Brain microvascular endothelial cell (primary cell): ENCODE results near the gene BDP1.
"Not testable (repeated sequence)": the region's sequence is repeated elsewhere in the genome, so short reads cannot be mapped to it uniquely, and the experiment has no call there.

Experiments used
- DNase-seq: peaks from one replicate; pipeline ENCODE4 v3.0.0-alpha.2; 2020
- H3K27ac ChIP-seq: fragments of 250-450 bp; sonication (Bioruptor Pico); 2 replicates; pipeline ENCODE4 v1.5.1; 2020; ENCODE audit warnings: mild to moderate bottlenecking, moderate library complexity
- H3K27me3 ChIP-seq: fragments of 250-450 bp; sonication (Bioruptor Pico); replicated peaks from 2 replicates; pipeline ENCODE4 v1.5.1; 2020; ENCODE audit warnings: mild to moderate bottlenecking
- H3K36me3 ChIP-seq: fragments of 250-450 bp; sonication (Bioruptor Pico); replicated peaks from 2 replicates; pipeline ENCODE4 v1.5.1; 2020; ENCODE audit warnings: mild to moderate bottlenecking
- H3K4me3 ChIP-seq: 2 replicates; pipeline ENCODE4 v1.5.1; 2011; ENCODE audit warnings: low read depth, mild to moderate bottlenecking, control low read depth, low read length, moderate library complexity
- CTCF ChIP-seq: IDR thresholded peaks from 2 replicates; pipeline ENCODE4 v1.5.1; 2011; ENCODE audit warnings: low read depth, mild to moderate bottlenecking, moderate library complexity, low read length, control low read depth, inconsistent platforms; ENCODE audit errors: missing control alignments
- in situ Hi-C: cut with HindIII; loops from 2 replicates; pipeline ENCODE4 v1.10.0; 2017; ENCODE audit warnings: low sequenced_read_pairs, low pct_ligation_motif_present

Gene BDP1

GRCh38 chr5:71455427-71456361 lies at the start of gene BDP1:
BDP1 (plus strand) TSS chr5:71455651; CDS start chr5:71455878, 227 bp downstream.
- no peaks in the 10 kb centered on the region for H3K27me3 ChIP-seq
- H3K36me3 ChIP-seq: peaks cover 15% of the 10 kb centered on the region
- in situ Hi-C loops: no loop called here
- TF ChIP-seq CTCF: peak; percentile 52
- DNase-seq: peak; percentile 96
- peak within 1 kb of the TSS; percentile 89 for H3K27ac ChIP-seq
- peak within 1 kb of the TSS; percentile 95 for H3K4me3 ChIP-seq

GRCh38 chr5:71410088-71410487 lies 45.4 kb upstream of the BDP1 start:
- H3K4me3 ChIP-seq, H3K27me3 ChIP-seq, H3K36me3 ChIP-seq, H3K27ac ChIP-seq, DNase-seq, in situ Hi-C loops: not testable (repeated sequence)

- H3K36me3 ChIP-seq, H3K4me3 ChIP-seq, in situ Hi-C loops, H3K27me3 ChIP-seq, DNase-seq, H3K27ac ChIP-seq: not testable (repeated sequence)
These were observed 39.8 kb upstream of the BDP1 start for GRCh38 chr5:71415626-71416025.

- H3K27me3 ChIP-seq, H3K36me3 ChIP-seq, H3K27ac ChIP-seq, H3K4me3 ChIP-seq, in situ Hi-C loops, DNase-seq: not testable (repeated sequence)
These were observed 37.4 kb upstream of the BDP1 start for GRCh38 chr5:71418026-71418425.

GRCh38 chr5:71421278-71421677 lies 34.2 kb upstream of the BDP1 start:
- H3K4me3 ChIP-seq, H3K36me3 ChIP-seq, DNase-seq, H3K27ac ChIP-seq, in situ Hi-C loops, H3K27me3 ChIP-seq: not testable (repeated sequence)

- H3K4me3 ChIP-seq, in situ Hi-C loops, H3K36me3 ChIP-seq, H3K27me3 ChIP-seq, H3K27ac ChIP-seq, DNase-seq: not testable (repeated sequence)
These were observed 31.6 kb upstream of the BDP1 start for GRCh38 chr5:71423896-71424295.

- in situ Hi-C loops, H3K4me3 ChIP-seq, H3K27me3 ChIP-seq, DNase-seq, H3K36me3 ChIP-seq, H3K27ac ChIP-seq: not testable (repeated sequence)
These were observed 28.6 kb upstream of the BDP1 start for GRCh38 chr5:71426686-71427474.

- in situ Hi-C loops, H3K36me3 ChIP-seq, H3K27me3 ChIP-seq, H3K27ac ChIP-seq, H3K4me3 ChIP-seq, DNase-seq: not testable (repeated sequence)
These were observed 23.0 kb upstream of the BDP1 start for GRCh38 chr5:71432410-71432809.

GRCh38 chr5:71434825-71435224 lies 20.6 kb upstream of the BDP1 start:
- H3K27me3 ChIP-seq, H3K27ac ChIP-seq, in situ Hi-C loops, DNase-seq, H3K36me3 ChIP-seq, H3K4me3 ChIP-seq: not testable (repeated sequence)

- H3K36me3 ChIP-seq, DNase-seq, H3K27ac ChIP-seq, in situ Hi-C loops, H3K4me3 ChIP-seq, H3K27me3 ChIP-seq: not testable (repeated sequence)
These were observed 13.9 kb upstream of the BDP1 start for GRCh38 chr5:71441564-71441963.

GRCh38 chr5:71443891-71444290 lies 11.6 kb upstream of the BDP1 start:
- H3K36me3 ChIP-seq, H3K4me3 ChIP-seq, H3K27me3 ChIP-seq, DNase-seq, H3K27ac ChIP-seq, in situ Hi-C loops: not testable (repeated sequence)

GRCh38 chr5:71445015-71445414 lies 10.4 kb upstream of the BDP1 start:
- H3K27me3 ChIP-seq, H3K36me3 ChIP-seq, DNase-seq, H3K4me3 ChIP-seq, H3K27ac ChIP-seq, in situ Hi-C loops: not testable (repeated sequence)

- H3K27me3 ChIP-seq, in situ Hi-C loops, H3K36me3 ChIP-seq, H3K4me3 ChIP-seq, DNase-seq, H3K27ac ChIP-seq: not testable (repeated sequence)
These were observed 9.8 kb upstream of the BDP1 start for GRCh38 chr5:71445523-71446152.
